GM21423 (cell line): ENCODE results near the gene LLCFC1.
"Not testable (repeated sequence)": the region's sequence is repeated elsewhere in the genome, so short reads cannot be mapped to it uniquely, and the experiment has no call there.

Experiments used
- ATAC-seq: cut with Tn5 transposase; IDR thresholded peaks from one replicate; pipeline ENCODE4 v1.9.1; 2021; ENCODE audit warnings: mild to moderate bottlenecking, moderate library complexity; ENCODE audit not compliant: unreplicated experiment

LLCFC1 gene

GRCh38 chr7:142974626-142975025, 35.3 kb downstream of the LLCFC1 start:
- no peak for ATAC-seq

DNA sequence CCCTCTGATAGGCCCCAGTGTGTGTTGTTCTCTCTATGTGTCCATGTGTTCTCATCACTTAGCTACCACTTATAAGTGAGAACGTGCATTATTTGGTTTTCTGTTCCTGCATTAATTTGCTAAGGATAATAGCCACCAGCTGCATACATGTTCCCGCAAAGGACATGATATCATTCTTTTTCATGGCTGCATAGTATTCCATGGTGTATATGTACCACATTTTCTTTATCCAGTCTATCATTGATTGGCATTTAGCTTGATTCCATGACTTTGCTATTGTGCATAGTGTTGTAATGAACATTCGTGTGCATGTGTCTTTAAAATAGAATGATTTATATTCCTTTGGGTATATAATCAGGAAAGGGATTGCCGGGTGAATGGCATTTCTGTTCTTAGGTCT, 39.1 kb downstream of the LLCFC1 start:
- not testable (repeated sequence) for ATAC-seq

GRCh38 chr7:142983825-142984224, 44.5 kb downstream of the LLCFC1 start:
- ATAC-seq = no peak

- no peak for ATAC-seq
Observed at GRCh38 chr7:142984297-142984696, 45.0 kb downstream of the LLCFC1 start.
